ENCODE measurements around the gene ANKHD1. TPM values are rescaled to one million over a fixed set of nuclear protein-coding genes. Genes with fewer than 3 reads are reported as not detected.
"Not testable (repeated sequence)": the region's sequence is repeated elsewhere in the genome, so short reads cannot be mapped to it uniquely, and the experiment has no call there.

The ANKHD1 gene
- total RNA-seq, 1 donor from 2014 or later: 105 TPM

- no peaks in the 10 kb centered on the region for H3K9me3 Mint-ChIP-seq (ENCODE audit: unreplicated experiment)
- H3K4me3 Mint-ChIP-seq (ENCODE audit: unreplicated experiment): no peak overlapping the region
- no peak overlapping the region for H3K27ac Mint-ChIP-seq (ENCODE audit: unreplicated experiment)
- DNase-seq: no peak
- no peaks in the 10 kb centered on the region for H3K27me3 Mint-ChIP-seq (ENCODE audit: unreplicated experiment)
- no peaks in the 10 kb centered on the region for H3K4me1 Mint-ChIP-seq (ENCODE audit: low read depth, unreplicated experiment)
- H3K36me3 Mint-ChIP-seq (ENCODE audit: unreplicated experiment): no peaks in the 10 kb centered on the region
- TF ChIP-seq, protein P1, sequence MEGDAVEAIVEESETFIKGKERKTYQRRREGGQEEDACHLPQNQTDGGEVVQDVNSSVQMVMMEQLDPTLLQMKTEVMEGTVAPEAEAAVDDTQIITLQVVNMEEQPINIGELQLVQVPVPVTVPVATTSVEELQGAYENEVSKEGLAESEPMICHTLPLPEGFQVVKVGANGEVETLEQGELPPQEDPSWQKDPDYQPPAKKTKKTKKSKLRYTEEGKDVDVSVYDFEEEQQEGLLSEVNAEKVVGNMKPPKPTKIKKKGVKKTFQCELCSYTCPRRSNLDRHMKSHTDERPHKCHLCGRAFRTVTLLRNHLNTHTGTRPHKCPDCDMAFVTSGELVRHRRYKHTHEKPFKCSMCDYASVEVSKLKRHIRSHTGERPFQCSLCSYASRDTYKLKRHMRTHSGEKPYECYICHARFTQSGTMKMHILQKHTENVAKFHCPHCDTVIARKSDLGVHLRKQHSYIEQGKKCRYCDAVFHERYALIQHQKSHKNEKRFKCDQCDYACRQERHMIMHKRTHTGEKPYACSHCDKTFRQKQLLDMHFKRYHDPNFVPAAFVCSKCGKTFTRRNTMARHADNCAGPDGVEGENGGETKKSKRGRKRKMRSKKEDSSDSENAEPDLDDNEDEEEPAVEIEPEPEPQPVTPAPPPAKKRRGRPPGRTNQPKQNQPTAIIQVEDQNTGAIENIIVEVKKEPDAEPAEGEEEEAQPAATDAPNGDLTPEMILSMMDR (IDR thresholded peaks at IDR 0.05; ENCODE audit: partially characterized antibody, unreplicated experiment): no peak
Measured at GRCh38 chr5:140576776-140577201, 175.2 kb downstream of the ANKHD1 start.

- TF ChIP-seq, protein P1 (IDR thresholded peaks at IDR 0.05; ENCODE audit: partially characterized antibody, unreplicated experiment): peak; percentile 68
- H3K9me3 Mint-ChIP-seq (ENCODE audit: unreplicated experiment); H3K27ac Mint-ChIP-seq (ENCODE audit: unreplicated experiment); H3K4me3 Mint-ChIP-seq (ENCODE audit: unreplicated experiment); H3K4me1 Mint-ChIP-seq (ENCODE audit: low read depth, unreplicated experiment); H3K36me3 Mint-ChIP-seq (ENCODE audit: unreplicated experiment); H3K27me3 Mint-ChIP-seq (ENCODE audit: unreplicated experiment); DNase-seq: not testable (repeated sequence)
Measured at GRCh38 chr5:140579188-140579747, 177.6 kb downstream of the ANKHD1 start.

GRCh38 chr5:140587495-140587894 is 185.9 kb downstream of the ANKHD1 start:
- H3K9me3 Mint-ChIP-seq (ENCODE audit: unreplicated experiment): peaks cover 2% of the 10 kb centered on the region
- no peak overlapping the region for H3K4me3 Mint-ChIP-seq (ENCODE audit: unreplicated experiment)

GRCh38 chr5:140588311-140589070 is 186.9 kb downstream of the ANKHD1 start:
- Mint-ChIP-seq H3K27ac (ENCODE audit: unreplicated experiment) (no peak overlapping the region), H3K4me3 (ENCODE audit: unreplicated experiment) (no peak overlapping the region), H3K4me1 (ENCODE audit: low read depth, unreplicated experiment) (no peaks in the 10 kb centered on the region), H3K36me3 (ENCODE audit: unreplicated experiment) (no peaks in the 10 kb centered on the region), H3K27me3 (ENCODE audit: unreplicated experiment) (no peaks in the 10 kb centered on the region), H3K9me3 (ENCODE audit: unreplicated experiment) (peaks cover under 1% of the 10 kb centered on the region)
- DNase-seq: no peak
- TF ChIP-seq, protein P1 (IDR thresholded peaks at IDR 0.05; ENCODE audit: partially characterized antibody, unreplicated experiment): no peak

More at GRCh38 chr5:140587495-140587894, 185.9 kb downstream of the ANKHD1 start:
- no peak for DNase-seq
- TF ChIP-seq, protein P1 (IDR thresholded peaks at IDR 0.05; ENCODE audit: partially characterized antibody, unreplicated experiment): no peak
- Mint-ChIP-seq H3K36me3 (ENCODE audit: unreplicated experiment) (no peaks in the 10 kb centered on the region), H3K27me3 (ENCODE audit: unreplicated experiment) (no peaks in the 10 kb centered on the region), H3K27ac (ENCODE audit: unreplicated experiment) (no peak overlapping the region), H3K4me1 (ENCODE audit: low read depth, unreplicated experiment) (no peaks in the 10 kb centered on the region)

Small RNA genes within 50 kb of the gene (microRNA-seq; reads per million reads assigned to microRNA genes)
- 2.3 reads per million, percentile 16 among the genes with 10 or more reads in this experiment for gene MIR6831 (ENCODE audit: unreplicated experiment)

Other genes starting within 250 kb of the ANKHD1 start
- gene CYSTM1, start 226.6 kb upstream of the ANKHD1 start, total RNA-seq (ENCODE audit: unreplicated experiment): 37.4 TPM
- 67.7 TPM for gene PFDN1, start 98.7 kb upstream of the ANKHD1 start, total RNA-seq (ENCODE audit: unreplicated experiment)
- 2.5 TPM for gene HBEGF, start 55.2 kb upstream of the ANKHD1 start, total RNA-seq (ENCODE audit: unreplicated experiment)
- not detected for gene SLC4A9, start 41.6 kb upstream of the ANKHD1 start, total RNA-seq (ENCODE audit: unreplicated experiment)
- gene EIF4EBP3, start 145.8 kb downstream of the ANKHD1 start, total RNA-seq (ENCODE audit: unreplicated experiment): 7.0 TPM
- 45.0 TPM for gene SRA1, start 155.6 kb downstream of the ANKHD1 start, total RNA-seq (ENCODE audit: unreplicated experiment)
- 103 TPM for gene APBB3, start 162.8 kb downstream of the ANKHD1 start, total RNA-seq (ENCODE audit: unreplicated experiment)
- 50.7 TPM for gene SLC35A4, start 163.0 kb downstream of the ANKHD1 start, total RNA-seq (ENCODE audit: unreplicated experiment)
- 0.64 TPM for gene CD14, start 231.3 kb downstream of the ANKHD1 start, total RNA-seq (ENCODE audit: unreplicated experiment)
- 12.5 TPM for gene TMCO6, start 237.6 kb downstream of the ANKHD1 start, total RNA-seq (ENCODE audit: unreplicated experiment)
- 59.6 TPM for gene NDUFA2, start 245.8 kb downstream of the ANKHD1 start, total RNA-seq (ENCODE audit: unreplicated experiment)
- gene IK, start 246.0 kb downstream of the ANKHD1 start, total RNA-seq (ENCODE audit: unreplicated experiment): 87.9 TPM